Pancreas (tissue), 10 donors: ENCODE data around the gene FN3KRP. TPM values are rescaled to one million over a fixed set of nuclear protein-coding genes. Genes with fewer than 3 reads are reported as not detected.

Experiments used
- ATAC-seq, 4 donors: fragments of 200-7000 bp; cut with Tn5 transposase; one replicate each; pipeline versions ENCODE4 v1.8.0 to v1.9.1; 2020; ENCODE audit warnings: mild to moderate bottlenecking in 4 of 4, moderate library complexity in 4 of 4
- DNase-seq, 6 donors: peaks; one replicate each; pipeline ENCODE4 v3.0.0-alpha.2; 2020
- FAIRE-seq: peaks from 2 replicates; lab custom pipeline; 2012; peaks lifted over from hg19 to GRCh38; lab: Jason Lieb, UNC
- H3K27ac ChIP-seq, 4 donors: fragments of 200-600 bp; sonication (generic); 1 replicate in 3 of 4; 2 replicates in 1 of 4; pipeline versions ENCODE4 v1.5.0 to v1.8.0; 2020
- H3K27me3 ChIP-seq, 4 donors: fragments of 200-600 bp; one replicate each; pipeline ENCODE4 v1.8.0; 2021
- H3K36me3 ChIP-seq, 3 donors: fragments of 200-600 bp; sonication (generic) in 1 of 3; one replicate each; pipeline versions ENCODE4 v1.5.0 to v1.8.0; 2020 to 2021
- H3K4me1 ChIP-seq, 3 donors: fragments of 200-600 bp; one replicate each; pipeline ENCODE4 v1.8.0; 2021
- H3K4me3 ChIP-seq, 4 donors: fragments of 200-600 bp; sonication (generic) in 2 of 4; one replicate each; pipeline versions ENCODE4 v1.5.0 to v1.8.0; 2020 to 2021
- H3K9me3 ChIP-seq, 4 donors: fragments of 200-600 bp; one replicate each; pipeline ENCODE4 v1.8.0; 2021
- WGBS, 2 donors: extraction: QIAGEN DNeasy Blood & Tissue Kit; methylation state at CpG; one replicate each; pipeline ENCODE4 v1.1.7; 2013; 5-methylcytosine and 5-hydroxymethylcytosine counted together
- intact Hi-C, 3 donors: fragments of 100-400 bp; cut with DNase I; formaldehyde crosslinking; loops; one replicate each; pipeline versions ENCODE4 v1.11.1 to v1.14.2; 2022
- polyA plus RNA-seq, 2 donors: library from polyadenylated mRNA; stranded (reverse); fragments of 200-250 nt; gene quantifications; one replicate each; pipeline ENCODE4 v1.2.3, GENCODE V29; 2013
- total RNA-seq, 6 donors: library from RNA; stranded (reverse); fragmentation: NEBNext Ultra II Directional in 4 of 6; extraction: Animal tissue kit (Norgen Biotek cat#: 25700) in 4 of 6; gene quantifications; one replicate each; pipeline versions ENCODE4 v1.2.1 to v1.2.4, GENCODE V29; 2021 to 2023
- TF ChIP-seq, protein P1 (sequence below), 4 donors: fragments of 200-600 bp; sonication (generic) in 3 of 4; IDR thresholded peaks; one replicate each; pipeline versions ENCODE4 v1.5.0 to v1.8.0; 2021; ENCODE audit warnings: antibody characterized with exemption in 4 of 4
- donor health status: healthy with polysubstance abuse.
- donor health status: DM: no; HTN: no; CAD: no; lungs with moderate emphysema.
- donor health status: DM: no; HTN: no; CAD: no.
- donor health status: control.
- donor health status: control.
- donor health status: Bipolar disorder and iron deficiency.
- donor health status: DM: yes; HTN: yes; CAD: no.
- donor health status: DM: no; HTN: no; CAD: no.
- donor health status: DM: no; HTN: no; CAD: no.
- donor health status: DM: yes; HTN: yes; CAD: no.

Gene FN3KRP
- total and polyA plus RNA-seq, 8 donors: 9.3 to 23.1 (median 13.4) TPM

- H3K4me3 ChIP-seq: peak overlapping the region in 1 of 4 donors; percentile 65
- WGBS, 2 donors: 77 to 79% methylated on average over 13 of the region's 13 CpGs
- H3K4me1 ChIP-seq: peaks cover 0 to 8% (median 6%) of the 10 kb centered on the region in 3 donors
- intact Hi-C loops: no loop called here
- H3K27me3 ChIP-seq: no peaks in the 10 kb centered on the region
- H3K27ac ChIP-seq: no peak overlapping the region
- no peaks in the 10 kb centered on the region for H3K36me3 ChIP-seq
- DNase-seq (peak in 1 of 6 donors; percentile 41), FAIRE-seq (no peak), ATAC-seq (no peak)
- TF ChIP-seq, protein P1, sequence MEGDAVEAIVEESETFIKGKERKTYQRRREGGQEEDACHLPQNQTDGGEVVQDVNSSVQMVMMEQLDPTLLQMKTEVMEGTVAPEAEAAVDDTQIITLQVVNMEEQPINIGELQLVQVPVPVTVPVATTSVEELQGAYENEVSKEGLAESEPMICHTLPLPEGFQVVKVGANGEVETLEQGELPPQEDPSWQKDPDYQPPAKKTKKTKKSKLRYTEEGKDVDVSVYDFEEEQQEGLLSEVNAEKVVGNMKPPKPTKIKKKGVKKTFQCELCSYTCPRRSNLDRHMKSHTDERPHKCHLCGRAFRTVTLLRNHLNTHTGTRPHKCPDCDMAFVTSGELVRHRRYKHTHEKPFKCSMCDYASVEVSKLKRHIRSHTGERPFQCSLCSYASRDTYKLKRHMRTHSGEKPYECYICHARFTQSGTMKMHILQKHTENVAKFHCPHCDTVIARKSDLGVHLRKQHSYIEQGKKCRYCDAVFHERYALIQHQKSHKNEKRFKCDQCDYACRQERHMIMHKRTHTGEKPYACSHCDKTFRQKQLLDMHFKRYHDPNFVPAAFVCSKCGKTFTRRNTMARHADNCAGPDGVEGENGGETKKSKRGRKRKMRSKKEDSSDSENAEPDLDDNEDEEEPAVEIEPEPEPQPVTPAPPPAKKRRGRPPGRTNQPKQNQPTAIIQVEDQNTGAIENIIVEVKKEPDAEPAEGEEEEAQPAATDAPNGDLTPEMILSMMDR (IDR thresholded peaks at IDR 0.05): no peak
- H3K9me3 ChIP-seq: no peaks in the 10 kb centered on the region
Observed at GRCh38 chr17:82699551-82699950, 17.0 kb upstream of the FN3KRP start.

DNA sequence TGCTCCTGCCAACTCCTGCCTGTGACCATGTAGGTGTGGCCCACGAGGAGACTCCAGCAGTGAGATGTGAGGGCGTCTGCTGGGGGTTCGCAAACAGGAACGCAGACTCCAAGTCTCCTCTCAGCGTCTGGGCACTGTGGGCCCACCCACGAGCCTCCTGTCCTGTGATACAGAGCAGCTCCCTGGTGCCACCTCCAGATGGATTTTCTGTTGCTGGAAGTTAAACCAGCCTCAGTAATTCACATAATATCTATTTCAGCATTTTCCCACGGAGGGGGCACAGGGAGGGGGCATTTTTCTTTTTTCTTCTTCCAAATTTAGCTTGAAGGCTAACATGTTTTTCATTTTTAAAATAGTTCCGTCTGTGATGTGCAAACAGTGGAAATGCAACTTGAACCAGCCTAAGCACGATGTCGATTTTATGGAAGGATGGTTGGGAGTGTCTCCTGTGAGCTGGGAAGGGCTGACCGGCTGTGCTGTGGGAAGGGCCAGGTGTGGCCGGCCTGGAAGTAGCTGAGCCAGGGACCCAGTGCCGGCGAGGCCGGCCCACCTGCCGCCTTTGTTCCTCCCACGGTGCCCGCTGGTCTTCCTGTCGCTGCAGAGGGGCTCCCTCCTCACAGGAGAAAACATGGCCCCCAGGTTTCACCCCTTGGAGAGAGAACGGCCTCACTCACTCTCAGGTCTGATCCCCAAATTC lies 14.1 kb upstream of the FN3KRP start:
- H3K36me3 ChIP-seq: no peaks in the 10 kb centered on the region
- H3K9me3 ChIP-seq: no peaks in the 10 kb centered on the region
- H3K27me3 ChIP-seq: no peaks in the 10 kb centered on the region
- intact Hi-C loops: no loop called here
- H3K27ac ChIP-seq: no peak overlapping the region
- DNase-seq: no peak
- WGBS, 2 donors: 32 to 40% methylated on average over 20 of the region's 20 CpGs
- ATAC-seq: no peak
- peaks cover 0 to 2% (median 1%) of the 10 kb centered on the region in 3 donors for H3K4me1 ChIP-seq
- FAIRE-seq: no peak
- TF ChIP-seq, protein P1 (IDR thresholded peaks at IDR 0.05): no peak
- no peak overlapping the region for H3K4me3 ChIP-seq

- TF ChIP-seq, protein P1 (IDR thresholded peaks at IDR 0.05): no peak
- no peak for FAIRE-seq
- Histone ChIP-seq H3K27ac (no peak overlapping the region), H3K4me1 (no peaks in the 10 kb centered on the region), H3K36me3 (no peaks in the 10 kb centered on the region), H3K27me3 (no peaks in the 10 kb centered on the region), H3K9me3 (no peaks in the 10 kb centered on the region), H3K4me3 (no peak overlapping the region)
- WGBS, 2 donors: 75 to 91% methylated on average over 25 to 26 of the region's 26 CpGs
- intact Hi-C loops: no loop called here
- ATAC-seq: no peak
- peak in 1 of 6 donors; percentile 68 for DNase-seq
Observed at GRCh38 chr17:82703036-82703745, 13.3 kb upstream of the FN3KRP start.

DNA sequence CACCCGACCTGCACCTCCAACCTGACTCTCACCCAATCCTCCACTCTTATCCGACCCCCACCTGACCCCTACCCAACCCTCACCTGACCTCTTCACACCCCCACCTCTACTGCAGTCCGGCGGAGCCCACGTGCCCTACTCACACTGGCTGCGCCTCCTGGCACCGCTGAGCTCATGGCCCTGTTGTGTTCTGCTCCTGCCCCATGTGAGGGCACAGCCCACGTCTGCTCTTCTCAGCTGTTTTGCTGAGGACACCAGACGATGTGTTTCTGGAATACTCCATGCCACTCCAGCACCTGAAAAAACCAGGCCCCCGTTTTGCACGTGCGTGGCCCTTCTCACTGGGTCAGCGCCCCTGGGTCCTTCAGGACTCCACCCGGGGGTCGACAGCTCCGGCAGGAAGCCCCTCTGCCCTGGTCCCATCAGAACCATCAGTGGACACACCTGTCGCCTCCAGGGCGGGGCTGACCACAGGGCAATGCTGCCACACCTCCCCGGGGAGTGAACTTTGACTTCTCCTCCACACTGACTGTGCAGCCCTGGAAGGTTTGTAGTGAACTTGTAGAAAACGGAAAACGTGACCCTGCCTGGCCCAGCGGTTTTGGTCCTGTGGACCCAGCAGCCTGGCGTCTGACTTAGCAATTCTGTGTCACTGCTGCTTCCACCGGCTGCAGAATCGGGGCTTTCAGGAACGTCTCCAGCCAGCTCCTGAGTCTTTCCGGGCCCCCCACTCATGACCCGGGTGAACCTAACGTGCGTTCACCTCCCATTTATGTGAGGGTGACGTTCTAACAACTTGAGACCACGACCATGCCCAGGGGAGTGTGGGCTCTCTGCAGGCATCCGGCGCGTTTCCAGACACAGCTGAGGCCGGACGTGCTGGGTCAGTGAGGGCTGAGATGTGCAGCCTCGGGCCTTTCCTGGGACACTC lies 12.3 kb upstream of the FN3KRP start:
- peak in 1 of 6 donors; percentile 39 for DNase-seq
- intact Hi-C loops: no loop called here

More for the DNA sequence above, 12.3 kb upstream of the FN3KRP start:
- TF ChIP-seq, protein P1 (IDR thresholded peaks at IDR 0.05): no peak
- Histone ChIP-seq H3K9me3 (no peaks in the 10 kb centered on the region), H3K27ac (no peak overlapping the region), H3K4me1 (no peaks in the 10 kb centered on the region), H3K27me3 (no peaks in the 10 kb centered on the region), H3K36me3 (no peaks in the 10 kb centered on the region), H3K4me3 (no peak overlapping the region)
- ATAC-seq (peak in 1 of 4 donors; percentile 20), FAIRE-seq (no peak)
- WGBS, 2 donors: 72 to 81% methylated on average over 38 of the region's 38 CpGs
